Renal cortex interstitium (tissue), 11 donors: ENCODE results near the gene LRRC8E. TPM values are rescaled to one million over a fixed set of nuclear protein-coding genes. Genes with fewer than 3 reads are reported as not detected.
A peak's percentile ranks its signal among the peaks of the same experiment; 100 is the strongest.
"Not testable (repeated sequence)": the region's sequence is repeated elsewhere in the genome, so short reads cannot be mapped to it uniquely, and the experiment has no call there.

Source experiments
- DNase-seq, 11 donors: peaks; one replicate each; pipeline ENCODE4 v3.0.0-alpha.2; 2013; ENCODE audit warnings: low read depth in 9 of 11, low spot score in 4 of 11; ENCODE audit errors: extremely low read depth in 1 of 11
- polyA plus RNA-seq, 3 donors: library from polyadenylated mRNA; unstranded; fragments of 120-200 nt; gene quantifications; one replicate each; pipeline ENCODE4 v1.2.1, GENCODE V29; 2013; ENCODE audit not compliant: insufficient read length in 3 of 3

LRRC8E gene
- polyA plus RNA-seq, 3 donors: 1.4 to 3.0 (median 2.6) TPM

GRCh38 chr19:7924241-7924640 is 35.9 kb downstream of the LRRC8E start:
- DNase-seq: no peak

- no peak for DNase-seq
Observed at GRCh38 chr19:7924651-7925170, 36.4 kb downstream of the LRRC8E start.

GRCh38 chr19:7925171-7925851 is 37.0 kb downstream of the LRRC8E start:
- peak in 6 of 11 donors; percentile 73 to 85 (median 81) for DNase-seq

GRCh38 chr19:7926021-7926726 is 37.9 kb downstream of the LRRC8E start, which contains the start of gene CTXN1:
Gene CTXN1 (minus strand): TSS chr19:7926135. CDS start chr19:7925538, 597 bp downstream.
- DNase-seq: peak in 1 of 11 donors; percentile 64

GRCh38 chr19:7926727-7927604 is 38.7 kb downstream of the LRRC8E start:
- no peak for DNase-seq

GRCh38 chr19:7927605-7928333 is 39.5 kb downstream of the LRRC8E start:
- DNase-seq: no peak

- DNase-seq: no peak
Observed at GRCh38 chr19:7928334-7928706, 40.0 kb downstream of the LRRC8E start.

GRCh38 chr19:7928741-7929701 is 40.7 kb downstream of the LRRC8E start:
- DNase-seq: no peak

GRCh38 chr19:7930030-7930429 is 41.7 kb downstream of the LRRC8E start:
- DNase-seq: not testable (repeated sequence)

GRCh38 chr19:7930765-7931164 is 42.5 kb downstream of the LRRC8E start:
- no peak for DNase-seq

- DNase-seq: no peak
Observed at GRCh38 chr19:7931221-7932061, 43.1 kb downstream of the LRRC8E start.

- no peak for DNase-seq
Observed at GRCh38 chr19:7932276-7932929, 44.1 kb downstream of the LRRC8E start.

GRCh38 chr19:7932930-7933300 is 44.6 kb downstream of the LRRC8E start:
- no peak for DNase-seq

- DNase-seq: no peak
Observed at GRCh38 chr19:7933411-7933810, 45.1 kb downstream of the LRRC8E start.

GRCh38 chr19:7933828-7934725 is 45.8 kb downstream of the LRRC8E start:
- no peak for DNase-seq
